IMR-90 (cell line): ENCODE results near the gene ANKRD33B. TPM values are rescaled to one million over a fixed set of nuclear protein-coding genes. Genes with fewer than 3 reads are reported as not detected.
A peak's percentile ranks its signal among the peaks of the same experiment; 100 is the strongest.

Experiments used
- ATAC-seq: fragments of 200-7000 bp; cut with Tn5 transposase; 2 replicates; pipeline ENCODE4 v1.9.1; 2020; ENCODE audit warnings: low read depth, mild to moderate bottlenecking, moderate library complexity
- BruUV-seq: library from RNA; stranded (reverse); fragments of 400-500 nt; replicated peaks from 2 replicates; lab custom pipeline; 2021; lab: Mats Ljungman, UMichigan
- CTCF ChIA-PET: fragments of 300-600 bp; formaldehyde crosslinking; extraction: SDS; loops from one replicate; lab custom pipeline; 2021; ENCODE audit warnings: antibody characterized with exemption; lab: Yijun Ruan, JAX
- POLR2A ChIA-PET: fragments of 300-600 bp; sonication (Branson Sonifier 250); formaldehyde crosslinking; loops from one replicate; lab custom pipeline; 2022; ENCODE audit warnings: antibody characterized with exemption; ENCODE audit not compliant: unreplicated experiment; lab: Charles Lee
- DNase-seq: peaks from one replicate; pipeline ENCODE4 v3.0.0; 2013
- H2AFZ ChIP-seq: replicated peaks from 2 replicates; pipeline ENCODE3; 2013; ENCODE audit warnings: low read length, mild to moderate bottlenecking; ENCODE audit not compliant: poor library complexity
- H2AK5ac ChIP-seq: 2 replicates; pipeline ENCODE4 v1.6.1; 2013; ENCODE audit warnings: low read depth, low read length, inconsistent platforms
- H2AK9ac ChIP-seq: replicated peaks from 2 replicates; pipeline ENCODE3; 2013; ENCODE audit warnings: mild to moderate bottlenecking, low read depth, low read length, moderate library complexity; ENCODE audit not compliant: poor library complexity
- H2BK120ac ChIP-seq: 2 replicates; pipeline ENCODE4 v1.6.1; 2013; ENCODE audit warnings: low read depth, low read length, inconsistent platforms
- H2BK15ac ChIP-seq: 3 replicates; pipeline ENCODE4 v1.6.1; 2013; ENCODE audit warnings: low read depth, low read length, inconsistent platforms
- H2BK20ac ChIP-seq: 2 replicates; pipeline ENCODE4 v1.6.1; 2013; ENCODE audit warnings: low read depth, mild to moderate bottlenecking, inconsistent platforms, low read length, moderate library complexity
- H2BK5ac ChIP-seq: 2 replicates; pipeline ENCODE4 v1.6.1; 2013; ENCODE audit warnings: mild to moderate bottlenecking, low read depth, low read length, inconsistent platforms; ENCODE audit not compliant: poor library complexity, severe bottlenecking
- H3K14ac ChIP-seq: replicated peaks from 2 replicates; pipeline ENCODE4 v1.6.1; 2013; ENCODE audit warnings: low read depth, low read length, inconsistent platforms
- H3K18ac ChIP-seq: 2 replicates; pipeline ENCODE4 v1.6.1; 2013; ENCODE audit warnings: low read depth, low read length, control low read depth
- H3K23ac ChIP-seq: 2 replicates; pipeline ENCODE4 v1.6.1; 2013; ENCODE audit warnings: low read depth, low read length, inconsistent platforms
- H3K27ac ChIP-seq: 2 replicates; pipeline ENCODE4 v1.5.1; 2013; ENCODE audit warnings: mild to moderate bottlenecking, control low read depth, low read length; ENCODE audit not compliant: insufficient read depth
- H3K27me3 ChIP-seq: 2 replicates; pipeline ENCODE4 v1.6.1; 2013; ENCODE audit warnings: low read length; ENCODE audit not compliant: control insufficient read depth, insufficient read depth
- H3K36me3 ChIP-seq: 2 replicates; pipeline ENCODE4 v1.6.1; 2013; ENCODE audit warnings: low read length, mixed read lengths; ENCODE audit not compliant: control insufficient read depth, insufficient read depth
- H3K4ac ChIP-seq: 2 replicates; pipeline ENCODE4 v1.6.1; 2013; ENCODE audit warnings: low read depth, low read length, inconsistent platforms
- H3K4me1 ChIP-seq: 2 replicates; pipeline ENCODE4 v1.6.1; 2013; ENCODE audit warnings: low read length, mixed read lengths; ENCODE audit not compliant: control insufficient read depth, insufficient read depth
- H3K4me2 ChIP-seq: 2 replicates; pipeline ENCODE4 v1.6.1; 2013; ENCODE audit warnings: low read depth, mild to moderate bottlenecking, control low read depth, low read length, moderate library complexity
- H3K4me3 ChIP-seq: 2 replicates; pipeline ENCODE4 v1.5.1; 2013; ENCODE audit warnings: low read depth, mild to moderate bottlenecking, control low read depth, low read length, moderate library complexity; ENCODE audit not compliant: insufficient read depth
- H3K56ac ChIP-seq: 2 replicates; pipeline ENCODE4 v1.6.1; 2013; ENCODE audit warnings: low read length, inconsistent platforms; ENCODE audit not compliant: insufficient read depth; ENCODE audit errors: extremely low read depth
- H3K79me1 ChIP-seq, 2 experiments: 2 replicates each; pipeline ENCODE4 v1.6.1; 2013; ENCODE audit warnings: low read length in 2 of 2, inconsistent platforms in 1 of 2, low read depth in 1 of 2
- H3K9ac ChIP-seq: 2 replicates; pipeline ENCODE4 v1.6.1; 2013; ENCODE audit warnings: low read depth, low read length, control low read depth
- H3K9me1 ChIP-seq: 2 replicates; pipeline ENCODE4 v1.6.1; 2013; ENCODE audit warnings: low read length, inconsistent platforms; ENCODE audit not compliant: insufficient read depth
- H3K9me3 ChIP-seq: 2 replicates; pipeline ENCODE4 v1.6.1; 2013; ENCODE audit warnings: low read length; ENCODE audit not compliant: control insufficient read depth, insufficient read depth
- H4K20me1 ChIP-seq: 2 replicates; pipeline ENCODE4 v1.6.1; 2013; ENCODE audit warnings: low read length, inconsistent platforms; ENCODE audit not compliant: insufficient read depth
- H4K5ac ChIP-seq: 2 replicates; pipeline ENCODE4 v1.6.1; 2013; ENCODE audit warnings: mild to moderate bottlenecking, low read depth, low read length, control low read depth
- H4K8ac ChIP-seq, 2 experiments: 2 replicates each; pipeline ENCODE4 v1.6.1; 2013; ENCODE audit warnings: low read depth in 2 of 2, low read length in 2 of 2, control low read depth in 1 of 2, inconsistent platforms in 1 of 2
- H4K91ac ChIP-seq: 2 replicates; pipeline ENCODE4 v1.6.1; 2013; ENCODE audit warnings: low read depth, low read length, inconsistent platforms; ENCODE audit not compliant: insufficient read depth
- CEBPB ChIP-seq: IDR thresholded peaks from 2 replicates; pipeline ENCODE4 v1.6.1; 2012; ENCODE audit warnings: low read depth, low read length, improper control_type of control experiment
- MAFK ChIP-seq: IDR thresholded peaks from 2 replicates; pipeline ENCODE4 v1.6.1; 2012; ENCODE audit warnings: low read depth, low read length, improper control_type of control experiment
- NFE2L2 ChIP-seq: fragments of 150-350 bp; IDR thresholded peaks from 2 replicates; pipeline ENCODE4 v1.6.1; 2016; ENCODE audit warnings: low read depth, mild to moderate bottlenecking, low read length
- RFX5 ChIP-seq: IDR thresholded peaks from 2 replicates; pipeline ENCODE4 v1.8.0; 2012; ENCODE audit warnings: low read depth, mild to moderate bottlenecking, low read length, moderate library complexity
- SMC3 ChIP-seq: fragments of 150-350 bp; IDR thresholded peaks from 2 replicates; pipeline ENCODE4 v1.6.1; 2016; ENCODE audit warnings: low read depth, mild to moderate bottlenecking, antibody characterized with exemption, low read length, moderate library complexity
- WGBS, 2 experiments: methylation state at CpG; one replicate each; pipeline versions ENCODE4 v1.1.5 to v1.1.7; 2013; ENCODE audit warnings: missing lambda C conversion rate in 2 of 2; ENCODE audit not compliant: insufficient read length in 1 of 2; ENCODE audit errors: extremely low coverage in 2 of 2; 5-methylcytosine and 5-hydroxymethylcytosine counted together
- dilution Hi-C: fragments of 300-500 bp; cut with HindIII; formaldehyde crosslinking; loops from one replicate; pipeline ENCODE4 v1.14.3; 2018; ENCODE audit warnings: low sequenced_read_pairs; ENCODE audit not compliant: unreplicated experiment
- in situ Hi-C: fragments of 300-500 bp; cut with MboI; formaldehyde crosslinking; loops from 3 replicates; pipeline ENCODE4 v1.14.3; 2019; ENCODE audit warnings: low sequenced_read_pairs, inconsistent platforms, mixed read lengths
- intact Hi-C: fragments of 100-400 bp; cut with micrococcal nuclease; formaldehyde crosslinking; loops from 2 replicates; pipeline ENCODE4 v1.10.0; 2022
- polyA plus RNA-seq, 3 experiments: library from polyadenylated mRNA; depleted of rRNA; stranded (reverse); fragments of >200 nt; gene quantifications; 2 replicates each; pipeline ENCODE4 v1.2.3, GENCODE V29; 2012; ENCODE audit warnings: low replicate concordance in 1 of 3
- total RNA-seq: library from RNA; depleted of rRNA; stranded (reverse); fragments of >200 nt; gene quantifications from 2 replicates; pipeline ENCODE4 v1.2.3, GENCODE V29; 2012

ANKRD33B gene
- total and polyA plus RNA-seq, 2 of the 4 experiments (the other 2 are of a cell fraction) = 2.5 to 3.3 TPM

DNA sequence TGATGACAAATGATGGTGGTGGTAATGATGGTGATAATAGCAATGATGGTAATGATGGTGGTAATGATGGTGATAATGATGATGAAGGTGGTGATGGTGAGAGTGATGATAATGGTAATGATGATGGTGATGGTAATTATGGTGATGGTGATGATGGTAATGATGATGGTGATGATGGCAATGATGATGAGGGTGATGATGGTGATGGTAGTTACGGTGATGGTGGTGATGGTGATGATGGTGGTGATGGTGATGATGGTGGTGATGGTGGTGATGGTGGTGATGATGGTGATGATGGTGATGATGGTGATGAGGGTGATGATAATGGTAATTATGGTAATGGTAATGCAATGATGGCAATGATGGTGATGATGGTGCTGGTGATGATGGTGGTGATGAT lies 106.1 kb downstream of the ANKRD33B start:
- Histone ChIP-seq H3K14ac (no peak overlapping the region), H3K27me3 (peaks cover 2% of the 10 kb centered on the region), H4K91ac (no peak overlapping the region), H2BK15ac (no peak overlapping the region), H2BK20ac (no peak overlapping the region), H2BK5ac (peak overlapping the region; percentile 49), H3K4ac (no peak overlapping the region), H3K4me1 (no peaks in the 10 kb centered on the region), H3K36me3 (no peaks in the 10 kb centered on the region), H3K9me1 (no peaks in the 10 kb centered on the region), H3K4me2 (no peak overlapping the region), H3K56ac (no peak overlapping the region), H3K9ac (no peak overlapping the region), H2BK120ac (no peak overlapping the region), H3K18ac (no peak overlapping the region), H4K20me1 (no peaks in the 10 kb centered on the region), H4K5ac (no peak overlapping the region), H3K4me3 (no peak overlapping the region), H3K9me3 (peaks cover 7% of the 10 kb centered on the region), H3K79me1 (no peaks in the 10 kb centered on the region), H2AK9ac (no peak overlapping the region), H3K27ac (no peak overlapping the region), H2AFZ (no peak overlapping the region), H4K8ac (no peak overlapping the region), H2AK5ac (no peak overlapping the region), H3K23ac (no peak overlapping the region)
- 92% methylated on average over 1 of the region's 1 CpG; no CpG with 5 or more reads in 1 of the 2 experiments for WGBS, 2 experiments
- no peak for ATAC-seq
- DNase-seq = no peak
- BruUV-seq = no TSS peak
- in situ Hi-C loops = no loop called here
- ChIA-PET CTCF (no interaction called here), POLR2A (no interaction called here)
- TF ChIP-seq NFE2L2 (no peak), RFX5 (no peak), SMC3 (no peak), MAFK (no peak), CEBPB (no peak)
- intact Hi-C loops = no loop called here
- dilution Hi-C loops = no loop called here
